ENCODE data around the gene ACY1. TPM values are rescaled to one million over a fixed set of nuclear protein-coding genes. Genes with fewer than 3 reads are reported as not detected.

Gene ACY1
- total RNA-seq, 1 donor from 2014 or later, result 59.4 TPM

DNA sequence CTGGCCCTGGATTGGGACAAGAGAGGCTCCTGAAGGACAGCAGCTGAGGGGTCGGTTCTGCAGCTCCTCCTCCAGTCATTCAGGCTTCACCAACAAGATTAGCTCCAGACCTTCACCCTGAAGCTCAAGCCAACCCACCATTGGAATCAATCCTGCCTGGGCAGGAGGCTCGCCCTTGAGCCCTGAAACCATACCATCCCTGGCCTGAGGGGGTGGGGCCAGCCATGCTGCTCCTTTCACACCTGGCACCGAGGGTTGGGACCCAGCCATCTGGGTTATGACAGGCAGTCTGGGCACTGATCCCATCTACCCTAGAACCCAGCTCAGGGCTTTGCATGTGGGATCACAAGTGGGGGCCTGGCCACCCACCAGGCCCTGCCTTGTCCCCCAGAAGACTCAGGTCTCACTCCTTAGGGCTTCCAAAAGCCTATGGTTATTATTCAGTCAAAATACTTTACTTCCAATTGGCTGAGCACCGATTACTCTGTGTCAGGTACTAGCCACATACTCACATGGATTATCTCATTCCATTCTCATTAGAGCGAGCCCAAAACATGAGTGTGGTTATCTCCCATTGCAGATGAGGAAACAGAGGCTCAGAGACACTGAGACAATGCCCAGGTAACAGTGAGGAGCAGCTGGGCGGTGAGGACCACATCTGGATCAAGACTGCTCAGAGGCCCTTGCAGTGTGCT is 12.6 kb upstream of the ACY1 start:
- TF ChIP-seq, protein P1, sequence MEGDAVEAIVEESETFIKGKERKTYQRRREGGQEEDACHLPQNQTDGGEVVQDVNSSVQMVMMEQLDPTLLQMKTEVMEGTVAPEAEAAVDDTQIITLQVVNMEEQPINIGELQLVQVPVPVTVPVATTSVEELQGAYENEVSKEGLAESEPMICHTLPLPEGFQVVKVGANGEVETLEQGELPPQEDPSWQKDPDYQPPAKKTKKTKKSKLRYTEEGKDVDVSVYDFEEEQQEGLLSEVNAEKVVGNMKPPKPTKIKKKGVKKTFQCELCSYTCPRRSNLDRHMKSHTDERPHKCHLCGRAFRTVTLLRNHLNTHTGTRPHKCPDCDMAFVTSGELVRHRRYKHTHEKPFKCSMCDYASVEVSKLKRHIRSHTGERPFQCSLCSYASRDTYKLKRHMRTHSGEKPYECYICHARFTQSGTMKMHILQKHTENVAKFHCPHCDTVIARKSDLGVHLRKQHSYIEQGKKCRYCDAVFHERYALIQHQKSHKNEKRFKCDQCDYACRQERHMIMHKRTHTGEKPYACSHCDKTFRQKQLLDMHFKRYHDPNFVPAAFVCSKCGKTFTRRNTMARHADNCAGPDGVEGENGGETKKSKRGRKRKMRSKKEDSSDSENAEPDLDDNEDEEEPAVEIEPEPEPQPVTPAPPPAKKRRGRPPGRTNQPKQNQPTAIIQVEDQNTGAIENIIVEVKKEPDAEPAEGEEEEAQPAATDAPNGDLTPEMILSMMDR (IDR thresholded peaks at IDR 0.05; ENCODE audit: insufficient read depth, low read length, poor library complexity, severe bottlenecking), result no peak
- no peak for DNase-seq (ENCODE audit: low read depth)
- peaks cover 1% of the 10 kb centered on the region for H3K36me3 ChIP-seq (ENCODE audit: control insufficient read depth, insufficient read depth, low read length)
- H3K27me3 ChIP-seq (ENCODE audit: control insufficient read depth, insufficient read depth, low read length), result no peaks in the 10 kb centered on the region
- no peak overlapping the region for H3K4me3 ChIP-seq (ENCODE audit: low read depth, low read length)

DNA sequence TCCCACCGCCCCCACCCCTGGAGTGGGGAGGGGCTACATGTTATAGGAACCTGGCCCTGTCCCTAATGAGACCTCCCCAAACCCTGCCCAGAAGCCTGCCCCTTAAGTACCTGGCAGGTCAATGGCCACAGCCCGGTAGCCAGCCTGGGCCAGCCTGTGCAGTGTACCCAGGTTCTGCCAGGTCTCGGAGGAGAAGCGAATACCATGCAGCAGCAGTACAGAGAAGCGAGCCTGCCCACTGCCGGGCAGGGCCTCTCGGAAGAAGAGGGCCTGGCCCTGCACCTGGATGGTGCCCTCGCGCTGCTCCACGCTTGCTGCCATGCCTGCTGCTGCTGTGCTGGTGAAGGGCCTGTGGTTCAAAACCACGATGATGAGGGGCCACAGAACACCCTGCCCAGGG is 12.0 kb upstream of the ACY1 start:
- no peak for DNase-seq (ENCODE audit: low read depth)
- TF ChIP-seq, protein P1 (IDR thresholded peaks at IDR 0.05; ENCODE audit: insufficient read depth, low read length, poor library complexity, severe bottlenecking), result no peak
- H3K36me3 ChIP-seq (ENCODE audit: control insufficient read depth, insufficient read depth, low read length), result peaks cover 1% of the 10 kb centered on the region

GRCh38 chr3:51974277-51974962 is 8.9 kb upstream of the ACY1 start:
- TF ChIP-seq, protein P1 (IDR thresholded peaks at IDR 0.05; ENCODE audit: insufficient read depth, low read length, poor library complexity, severe bottlenecking), result no peak

More for the DNA sequence above, 12.0 kb upstream of the ACY1 start:
- H3K27me3 ChIP-seq (ENCODE audit: control insufficient read depth, insufficient read depth, low read length), result no peaks in the 10 kb centered on the region
- H3K4me3 ChIP-seq (ENCODE audit: low read depth, low read length), result no peak overlapping the region

GRCh38 chr3:51974963-51975851 is 8.1 kb upstream of the ACY1 start, which contains the start of gene ABHD14A:
Gene ABHD14A (plus strand): TSS chr3:51975064. CDS start chr3:51975136, 72 bp downstream.
- H3K36me3 ChIP-seq (ENCODE audit: control insufficient read depth, insufficient read depth, low read length), result peaks cover 1% of the 10 kb centered on the region
- TF ChIP-seq, protein P1 (IDR thresholded peaks at IDR 0.05; ENCODE audit: insufficient read depth, low read length, poor library complexity, severe bottlenecking), result no peak
- peak within 1 kb of the TSS; percentile 76 for H3K4me3 ChIP-seq (ENCODE audit: low read depth, low read length)
- DNase-seq (ENCODE audit: low read depth), result no peak
- no peaks in the 10 kb centered on the region for H3K27me3 ChIP-seq (ENCODE audit: control insufficient read depth, insufficient read depth, low read length)

More at GRCh38 chr3:51974277-51974962, 8.9 kb upstream of the ACY1 start:
- peaks cover 1% of the 10 kb centered on the region for H3K36me3 ChIP-seq (ENCODE audit: control insufficient read depth, insufficient read depth, low read length)
- DNase-seq (ENCODE audit: low read depth), result no peak
- no peaks in the 10 kb centered on the region for H3K27me3 ChIP-seq (ENCODE audit: control insufficient read depth, insufficient read depth, low read length)
- H3K4me3 ChIP-seq (ENCODE audit: low read depth, low read length), result peak overlapping the region; percentile 48

DNA sequence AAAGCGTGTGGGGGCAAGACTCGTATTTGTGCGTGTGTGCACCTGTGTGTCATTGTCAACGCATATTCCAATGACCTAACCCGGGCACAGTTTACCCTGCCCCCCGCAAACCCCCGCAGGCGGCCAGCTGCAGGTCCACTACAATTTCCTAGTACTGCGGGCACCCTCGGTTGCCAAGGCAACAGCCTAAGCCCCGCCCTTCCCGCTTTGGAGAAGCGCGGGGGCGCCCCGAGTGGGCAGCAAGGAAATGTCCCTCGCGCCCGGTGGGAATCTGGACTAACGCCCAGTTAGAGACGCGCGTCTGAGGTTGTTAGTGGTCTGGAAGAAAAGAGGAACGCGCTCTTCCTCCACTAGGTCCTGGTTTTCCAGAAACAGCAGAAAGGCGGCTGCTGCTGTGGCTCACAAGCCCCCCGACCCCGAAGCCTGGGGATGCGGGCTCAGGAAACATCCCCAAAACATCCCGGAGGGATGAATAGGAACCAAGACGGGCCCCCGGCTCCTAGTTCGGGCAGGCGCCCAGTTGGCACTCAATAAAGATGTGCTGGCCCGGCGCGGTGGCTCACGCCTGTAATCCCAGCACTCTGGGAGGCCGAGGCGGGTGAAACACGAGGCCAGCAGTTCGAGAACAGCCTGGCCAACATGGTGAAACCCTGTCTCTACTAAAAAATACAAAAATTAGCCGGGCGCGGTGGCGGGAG is 7.3 kb upstream of the ACY1 start:
- H3K36me3 ChIP-seq (ENCODE audit: control insufficient read depth, insufficient read depth, low read length), result peaks cover 1% of the 10 kb centered on the region
- no peaks in the 10 kb centered on the region for H3K27me3 ChIP-seq (ENCODE audit: control insufficient read depth, insufficient read depth, low read length)
- H3K4me3 ChIP-seq (ENCODE audit: low read depth, low read length), result peak overlapping the region; percentile 48
- TF ChIP-seq, protein P1 (IDR thresholded peaks at IDR 0.05; ENCODE audit: insufficient read depth, low read length, poor library complexity, severe bottlenecking), result peak; percentile 6
- no peak for DNase-seq (ENCODE audit: low read depth)
